NCI-H345 treated with DMSO at 0.1 percent for 48 hours (cell line): ENCODE results near the gene KRTAP10-1.
"Not testable (repeated sequence)": the region's sequence is repeated elsewhere in the genome, so short reads cannot be mapped to it uniquely, and the experiment has no call there.

Source experiments
- DNase-seq: peaks from one replicate; lab custom pipeline; 2025; ENCODE audit not compliant: unreplicated experiment; lab: John Stamatoyannopoulos, UW

The KRTAP10-1 gene

DNA sequence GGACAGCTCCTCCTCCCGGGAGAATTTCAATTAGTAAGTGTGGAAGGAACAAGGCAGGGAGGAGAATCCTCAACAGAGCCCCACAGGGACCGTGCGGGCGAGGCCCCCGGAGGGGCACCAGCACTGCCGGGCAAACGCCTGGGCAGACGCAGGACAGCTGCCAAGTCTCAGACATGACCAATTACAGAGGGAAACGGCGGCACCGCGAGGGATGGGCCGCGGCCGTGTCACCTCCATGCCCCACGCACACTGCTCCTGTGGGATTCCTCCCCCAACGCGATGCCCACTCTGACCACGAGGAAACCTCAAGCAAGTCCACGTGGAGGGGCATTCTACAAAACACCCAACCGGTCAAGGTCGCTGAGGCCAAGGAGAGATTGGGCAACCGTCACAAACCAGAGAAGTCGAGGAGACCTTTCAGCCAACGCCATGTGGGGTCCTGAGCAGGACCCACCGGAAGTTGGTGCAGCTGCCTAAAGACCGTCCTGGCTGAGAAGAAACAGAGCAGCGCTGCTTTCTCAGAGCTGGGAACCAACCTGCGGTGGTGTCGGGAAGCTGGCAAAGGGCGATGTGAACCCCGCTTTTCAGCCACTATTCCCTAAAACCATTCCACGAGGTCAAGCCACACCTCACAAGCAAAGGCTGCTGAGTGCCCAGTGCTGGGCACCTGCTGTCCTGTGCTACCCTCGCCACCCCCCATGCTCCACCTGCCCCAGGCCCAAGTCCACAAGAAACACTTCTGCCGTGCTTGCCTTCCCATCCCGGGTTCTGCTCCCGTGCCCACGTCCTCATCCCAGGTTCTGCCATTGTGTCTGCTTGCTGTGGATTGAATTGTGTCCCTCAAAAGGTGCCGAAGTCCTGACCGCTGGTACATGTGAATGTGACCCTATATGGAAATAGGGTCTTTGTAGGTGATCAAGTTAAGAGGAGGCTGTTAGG, 32.1 kb upstream of the KRTAP10-1 start:
- DNase-seq = no peak

DNA sequence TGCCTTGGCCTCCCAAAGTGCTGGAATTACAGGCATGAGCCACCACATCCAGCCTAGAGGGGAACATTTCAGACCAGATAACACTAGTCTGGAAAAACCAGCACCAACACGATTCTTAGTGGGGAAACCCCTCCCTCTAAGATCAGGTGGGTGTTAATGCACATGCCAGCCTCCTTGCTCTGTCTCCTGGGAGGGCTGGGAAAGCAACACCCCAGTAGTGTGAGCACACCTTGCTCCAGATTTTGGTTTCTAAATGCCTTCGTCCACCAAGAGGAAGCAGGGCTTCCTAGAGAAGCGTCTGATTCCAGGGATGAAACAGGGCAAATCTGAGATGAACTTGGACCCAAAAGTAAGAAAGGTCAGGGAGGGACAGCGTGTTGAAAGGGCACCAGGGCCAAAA, 31.3 kb upstream of the KRTAP10-1 start:
- no peak for DNase-seq

DNA sequence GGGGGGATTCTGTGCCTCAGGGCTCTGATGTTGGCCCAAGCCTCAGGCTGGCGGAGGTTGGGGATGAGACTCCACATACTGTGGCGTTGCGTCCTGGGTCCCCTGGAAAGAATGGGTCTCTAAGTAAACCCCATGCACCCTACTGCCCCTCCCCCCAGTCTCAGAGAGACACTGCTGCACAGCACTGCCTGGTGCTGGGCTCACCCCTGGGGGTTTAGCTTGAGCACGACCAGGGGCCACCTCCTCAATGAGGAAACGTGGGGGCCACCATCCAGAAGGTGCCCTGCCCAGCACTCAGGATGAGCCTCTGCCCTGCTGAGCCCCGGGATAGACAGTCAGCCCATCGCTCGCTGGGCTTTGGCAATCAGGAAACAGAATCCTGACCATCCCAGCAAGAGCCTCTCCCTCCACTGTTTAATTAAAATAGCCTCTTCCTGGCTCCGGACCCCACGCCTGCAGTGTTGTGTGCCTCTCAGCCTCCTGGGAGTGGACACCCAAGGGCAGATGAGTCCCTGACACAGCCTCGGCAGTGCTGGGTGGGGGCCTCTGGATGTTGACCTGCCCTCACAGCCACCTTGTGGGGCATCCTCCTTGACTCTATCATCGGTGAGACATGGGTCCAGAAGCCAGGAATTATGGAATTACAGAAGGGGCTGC, 30.0 kb upstream of the KRTAP10-1 start:
- DNase-seq = no peak

DNA sequence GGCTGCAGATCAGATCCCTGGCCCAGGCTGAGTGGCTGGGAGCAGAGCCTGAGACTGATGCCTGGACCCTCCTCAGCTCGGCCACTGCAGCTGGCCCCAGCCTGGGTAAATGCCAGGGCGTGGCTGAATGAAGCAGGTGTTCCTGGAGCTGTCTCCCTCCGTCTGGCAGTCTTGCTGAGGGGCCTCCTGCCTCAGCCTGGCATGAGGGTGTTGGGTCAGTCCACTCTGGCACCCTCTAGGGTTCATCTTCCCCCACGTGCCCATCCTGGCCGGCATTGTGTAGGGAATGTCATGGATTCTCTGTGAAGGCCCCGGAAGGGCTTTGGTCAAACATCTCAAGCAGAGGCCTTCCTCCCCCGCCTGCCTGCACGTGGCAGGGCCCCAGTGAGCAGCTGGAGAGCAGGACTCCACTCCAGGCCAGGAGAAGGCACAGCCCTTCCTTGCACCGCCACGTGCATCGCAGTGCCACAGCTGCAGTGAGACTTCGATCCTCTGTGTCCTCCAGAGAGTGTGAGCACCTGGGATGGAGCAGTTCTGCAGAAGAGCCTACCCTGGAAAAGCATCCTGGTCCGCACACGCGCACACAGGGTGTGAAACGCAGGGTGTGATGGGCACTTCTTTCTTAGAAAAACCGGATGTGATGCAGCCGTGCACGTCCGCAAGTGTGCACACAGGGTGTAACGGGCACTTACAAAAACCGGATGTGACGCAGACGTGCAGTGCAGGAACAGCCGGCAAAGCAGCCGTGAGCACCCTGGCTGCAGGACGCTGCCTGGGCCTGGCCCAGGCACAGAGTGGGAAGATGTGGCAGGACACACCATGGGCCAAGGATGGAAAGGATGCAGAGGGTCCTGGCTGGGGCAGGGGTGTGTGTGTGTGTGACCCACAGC, 28.9 kb upstream of the KRTAP10-1 start:
- DNase-seq = no peak

DNA sequence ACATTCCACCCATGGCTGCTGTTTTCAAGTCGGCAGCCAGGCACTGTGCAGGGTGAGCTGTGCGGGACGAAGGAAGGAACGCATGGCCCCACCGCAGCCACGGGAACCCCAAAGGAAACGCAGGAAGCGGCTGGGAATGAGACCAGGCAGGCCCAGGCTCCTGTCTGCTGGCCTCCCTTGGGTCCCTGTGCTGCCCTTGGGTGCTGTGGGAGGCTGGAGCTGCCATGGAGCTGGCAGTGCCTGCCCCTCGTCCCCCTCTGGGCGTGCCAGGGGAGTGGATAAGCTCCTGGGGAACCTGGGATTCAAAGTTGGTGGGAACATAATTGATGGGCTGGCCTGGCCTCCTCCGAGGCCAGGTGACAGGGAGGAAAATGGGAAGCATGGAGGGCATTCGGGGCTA, 28.3 kb upstream of the KRTAP10-1 start:
- no peak for DNase-seq

DNA sequence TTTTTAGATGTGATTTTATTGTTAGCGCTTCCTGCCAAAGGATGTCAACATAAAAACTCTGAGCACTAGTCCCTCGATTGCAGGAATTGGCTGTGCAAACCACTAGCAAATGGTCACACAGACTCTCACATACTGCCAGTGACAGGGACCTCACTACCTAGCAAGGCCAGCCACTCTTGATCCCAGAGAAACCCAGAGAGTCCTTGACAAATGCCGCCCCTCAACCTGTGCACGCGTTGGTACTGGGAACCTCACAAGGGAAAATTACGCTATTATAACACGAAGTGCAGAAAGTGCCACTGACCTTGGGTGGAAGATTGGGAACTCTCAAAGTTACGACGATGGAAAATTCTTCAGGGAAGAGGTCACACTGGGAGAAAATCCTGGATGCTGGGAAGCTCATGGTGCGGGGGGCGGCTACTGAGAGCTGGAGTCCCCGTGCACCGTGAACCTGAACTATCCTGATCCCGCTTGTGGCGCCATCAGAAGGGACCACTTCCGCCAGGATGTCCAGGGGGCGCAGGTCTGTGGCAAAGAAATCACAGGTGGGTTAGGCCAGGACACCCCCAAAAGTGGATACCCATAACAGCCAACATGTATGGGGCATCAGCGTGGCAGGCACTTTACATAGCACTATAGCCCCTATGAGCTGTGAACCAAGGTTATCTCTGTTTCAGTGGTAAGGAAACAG, 27.6 kb upstream of the KRTAP10-1 start:
- DNase-seq = no peak

DNA sequence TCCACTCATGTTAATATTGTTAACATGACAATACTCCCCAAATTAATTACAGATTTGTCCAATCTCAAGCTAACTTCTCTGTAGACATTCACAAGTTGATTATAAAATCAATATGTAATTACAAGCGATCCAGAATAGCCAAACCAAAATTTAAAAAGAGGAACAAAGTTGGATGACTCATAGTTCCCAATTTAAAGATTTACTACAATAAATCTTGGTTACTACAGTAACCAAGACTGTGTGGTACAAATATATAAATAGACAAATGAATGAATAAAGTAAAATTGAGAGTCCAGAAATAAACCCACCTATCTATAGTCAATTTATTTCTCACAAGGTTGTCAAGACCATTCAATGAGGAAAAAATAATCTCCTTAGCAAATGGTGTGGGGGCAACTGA, 26.4 kb upstream of the KRTAP10-1 start:
- DNase-seq = no peak

DNA sequence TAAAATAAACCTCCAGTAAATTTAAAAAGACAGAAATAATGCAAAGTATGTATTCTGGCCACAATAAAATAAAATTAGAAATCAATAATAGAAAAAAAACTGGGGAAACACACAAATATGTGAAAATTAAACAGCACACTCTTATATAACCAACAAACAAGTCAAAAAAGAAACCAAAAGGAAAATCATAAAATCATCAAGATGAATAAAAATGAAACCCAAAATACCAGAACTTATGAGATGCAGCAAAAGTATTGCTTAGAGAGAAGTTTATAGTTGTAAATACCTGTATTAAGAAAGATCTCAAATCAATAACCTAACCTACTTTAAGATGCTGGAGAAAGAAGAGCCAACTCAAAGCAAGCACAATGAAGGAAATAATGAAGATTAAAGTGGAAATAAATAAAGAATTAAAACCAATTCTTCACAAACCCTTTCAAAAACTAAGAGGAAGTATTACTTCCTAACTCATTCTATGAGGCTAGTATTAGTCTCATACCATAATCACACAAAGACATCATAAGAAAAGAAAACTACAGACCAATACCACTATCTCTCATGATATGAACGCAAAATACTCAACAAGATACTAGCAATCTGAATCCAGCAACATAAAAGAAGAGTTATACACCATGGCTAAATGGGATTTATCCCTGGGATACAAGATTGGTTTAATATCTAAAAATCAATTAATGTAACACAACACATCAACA, 25.0 kb upstream of the KRTAP10-1 start:
- DNase-seq = no peak

DNA sequence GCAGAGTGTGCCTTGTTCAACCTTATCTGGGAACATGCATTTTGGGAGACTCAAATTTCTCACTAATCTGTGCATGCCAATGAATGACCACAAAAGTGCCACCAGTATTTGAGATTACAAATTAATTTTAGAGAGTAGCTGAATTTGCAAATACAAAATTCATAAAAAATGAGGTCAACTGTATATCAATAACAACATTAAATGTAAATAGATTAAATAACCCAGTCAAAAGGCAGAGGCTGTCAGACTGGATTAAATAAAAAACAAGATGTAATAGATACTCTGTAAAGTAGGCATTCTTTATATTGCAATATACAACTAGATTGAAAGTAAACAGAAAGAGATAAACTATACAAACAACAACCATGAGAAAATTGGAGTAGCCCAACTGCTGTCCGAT, 24.1 kb upstream of the KRTAP10-1 start:
- no peak for DNase-seq

DNA sequence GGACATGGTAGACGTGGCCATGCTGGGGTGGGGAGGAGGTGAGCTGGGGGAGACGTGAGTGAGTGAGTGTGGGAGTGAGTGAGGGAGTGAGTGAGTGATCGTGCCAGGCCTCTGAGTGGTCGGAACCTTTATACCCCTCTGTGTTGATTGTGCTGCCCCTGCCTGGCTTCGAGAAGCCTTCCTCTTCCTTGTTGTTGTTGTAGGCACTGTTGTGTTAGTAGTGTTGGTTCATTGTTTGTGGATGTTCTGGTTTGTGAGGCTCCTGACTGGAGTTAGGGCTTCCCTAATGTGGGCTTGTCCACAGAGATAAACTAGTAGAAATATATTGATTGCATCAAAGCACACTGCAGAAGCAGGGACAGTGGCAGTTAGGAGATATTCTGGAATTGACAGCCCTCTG, 18.7 kb upstream of the KRTAP10-1 start, which contains the start of gene KRTAP10-3:
KRTAP10-3 (minus strand) TSS at position 101 of the 400 bp plus-strand sequence; CDS start at position 21, 80 bp downstream.
- no peak for DNase-seq

DNA sequence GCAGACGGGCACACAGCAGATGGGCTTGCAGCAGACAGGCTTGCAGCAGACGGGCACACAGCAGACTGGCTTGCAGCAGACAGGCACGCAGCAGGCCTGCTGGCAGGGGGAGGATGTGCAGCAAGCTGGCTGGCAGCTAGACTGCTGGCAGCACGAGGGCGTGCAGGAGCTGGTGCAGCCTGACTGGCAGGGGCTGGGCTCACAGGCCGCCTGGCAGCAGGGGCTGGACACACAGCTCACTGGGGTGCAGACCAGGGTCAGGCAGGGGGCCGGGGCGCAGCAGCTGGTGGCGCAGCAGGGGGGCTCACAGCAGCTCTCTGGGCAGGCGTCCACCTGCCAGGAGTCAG, 18.3 kb upstream of the KRTAP10-1 start:
- DNase-seq = not testable (repeated sequence)

DNA sequence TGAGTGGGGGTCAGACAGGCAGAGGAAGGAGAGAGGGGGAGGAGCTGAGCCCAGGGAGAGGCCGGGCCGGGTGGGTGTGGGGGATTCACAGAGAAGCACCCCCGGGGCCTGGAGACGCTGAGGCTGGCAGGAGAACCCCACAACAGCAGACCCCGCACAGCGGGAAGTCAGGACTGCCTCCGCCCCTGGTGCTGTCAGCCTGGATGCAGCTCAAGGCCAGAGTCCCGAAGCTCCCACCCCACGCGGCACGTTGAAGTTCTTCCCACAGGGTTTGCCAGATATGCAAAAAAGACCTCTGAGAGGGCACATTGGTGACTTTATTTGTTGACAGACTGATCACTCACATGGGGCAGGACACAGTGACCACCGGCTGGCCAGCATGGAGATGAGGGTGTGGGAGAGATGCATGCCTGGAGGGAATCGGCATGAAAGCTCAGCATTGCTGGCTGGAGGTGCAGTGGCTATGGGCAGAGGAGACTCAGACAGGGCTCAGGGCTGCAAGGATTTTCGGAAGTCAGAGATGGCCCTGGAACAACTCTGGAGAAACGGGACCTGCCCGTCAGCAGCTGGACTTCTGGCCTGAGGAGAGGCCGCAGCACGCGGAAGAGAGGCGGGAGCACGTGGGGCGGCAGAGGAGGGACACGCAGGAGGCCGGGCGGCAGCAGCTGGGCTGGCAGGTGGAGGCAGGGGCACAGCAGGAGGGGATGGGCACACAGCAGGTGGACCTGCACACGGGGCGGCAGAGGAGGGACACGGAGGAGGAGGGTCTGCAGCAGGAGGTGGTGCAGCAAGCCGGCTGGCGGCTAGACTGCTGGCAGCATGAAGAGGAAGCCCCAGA, 17.7 kb upstream of the KRTAP10-1 start:
- DNase-seq = no peak

DNA sequence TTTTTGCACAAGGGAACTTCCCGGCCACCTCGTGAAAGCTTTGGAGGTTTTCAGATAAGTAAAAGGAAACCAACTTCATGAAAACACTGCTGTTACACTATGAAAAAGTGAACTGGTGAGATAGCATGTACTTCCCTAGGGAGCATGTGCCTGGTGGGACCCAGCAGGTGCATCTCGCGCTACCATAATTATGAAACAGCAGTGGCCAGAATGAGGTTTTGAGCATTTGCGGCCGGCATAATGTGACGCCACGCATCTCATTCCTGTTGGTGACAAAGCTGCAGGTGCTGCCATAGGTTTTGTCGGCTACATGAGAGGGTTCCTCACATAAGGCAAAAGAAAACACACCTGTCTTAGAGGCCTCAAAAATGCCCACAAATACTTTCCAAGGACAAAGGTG, 16.9 kb upstream of the KRTAP10-1 start:
- peak; percentile 77 for DNase-seq

DNA sequence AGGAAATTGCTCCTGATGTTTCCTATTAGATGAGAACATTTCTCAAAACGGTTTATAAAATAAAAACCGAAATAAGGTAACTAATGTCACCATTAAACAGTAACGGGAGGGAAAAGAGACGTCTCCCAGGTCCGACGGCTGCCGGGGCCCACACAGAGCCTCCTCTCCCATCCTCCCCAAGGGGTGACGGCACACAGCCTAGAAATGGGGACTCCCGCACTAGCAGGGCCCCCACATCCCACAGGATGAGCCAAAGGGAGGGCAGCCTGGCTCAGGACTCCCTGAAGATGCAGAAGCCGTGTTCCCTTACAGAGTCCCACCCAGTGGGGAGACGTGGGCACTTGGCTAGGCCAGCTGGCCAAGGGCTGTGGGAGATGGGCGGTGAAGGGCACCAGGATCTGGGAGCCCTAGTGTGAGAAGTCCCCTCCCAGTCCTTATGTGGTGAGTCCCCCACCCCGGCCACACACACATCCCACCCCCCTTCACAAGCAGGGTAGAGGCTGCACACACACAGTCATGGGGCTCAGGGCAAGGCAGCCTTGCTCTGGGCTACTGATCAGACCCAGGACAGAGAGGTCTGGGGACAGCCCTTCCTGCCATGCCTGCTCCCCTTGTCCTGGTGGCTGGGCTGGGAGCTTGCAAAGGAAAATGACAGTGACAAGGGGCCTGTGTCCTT, 15.3 kb upstream of the KRTAP10-1 start:
- DNase-seq = no peak

DNA sequence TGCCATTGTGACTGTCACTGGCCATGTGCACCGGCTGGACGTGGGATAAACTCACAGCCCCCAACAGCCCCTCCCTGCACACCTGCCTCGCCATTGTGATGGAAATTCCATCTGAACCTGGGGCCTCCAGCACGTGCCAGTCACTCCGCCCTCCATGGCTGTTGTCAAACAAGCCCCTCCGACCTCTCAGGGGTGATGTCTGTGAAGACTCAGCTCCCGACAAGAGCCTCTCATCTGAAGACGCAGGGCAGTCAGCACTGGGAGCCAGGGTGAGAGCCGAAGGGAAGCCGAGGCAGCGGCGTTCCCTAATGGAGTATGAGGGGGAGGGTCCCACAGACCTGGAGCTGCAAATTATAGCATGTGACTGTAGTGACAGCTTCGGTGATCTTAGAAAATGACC, 12.7 kb upstream of the KRTAP10-1 start:
- DNase-seq = no peak

DNA sequence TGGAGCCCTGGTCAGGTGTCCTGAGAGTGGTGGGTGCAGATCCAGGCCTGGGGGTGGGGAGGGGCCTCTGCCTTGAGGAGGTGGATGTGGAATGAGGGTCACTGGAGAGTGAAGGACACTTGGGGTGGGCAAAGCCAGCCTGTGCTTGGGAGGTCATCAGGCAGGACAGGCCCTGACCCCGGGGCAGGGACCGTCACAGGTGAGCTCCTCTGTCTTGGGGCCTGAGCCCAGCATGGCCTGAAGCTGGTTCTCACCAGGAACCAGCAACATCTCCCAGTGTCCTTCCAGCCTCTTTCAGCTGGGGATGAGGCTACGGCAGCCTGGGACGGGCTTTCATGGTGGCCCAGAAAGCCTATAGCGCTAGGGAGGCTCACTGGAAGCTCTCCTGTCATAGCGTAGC, 12.1 kb upstream of the KRTAP10-1 start:
- no peak for DNase-seq

DNA sequence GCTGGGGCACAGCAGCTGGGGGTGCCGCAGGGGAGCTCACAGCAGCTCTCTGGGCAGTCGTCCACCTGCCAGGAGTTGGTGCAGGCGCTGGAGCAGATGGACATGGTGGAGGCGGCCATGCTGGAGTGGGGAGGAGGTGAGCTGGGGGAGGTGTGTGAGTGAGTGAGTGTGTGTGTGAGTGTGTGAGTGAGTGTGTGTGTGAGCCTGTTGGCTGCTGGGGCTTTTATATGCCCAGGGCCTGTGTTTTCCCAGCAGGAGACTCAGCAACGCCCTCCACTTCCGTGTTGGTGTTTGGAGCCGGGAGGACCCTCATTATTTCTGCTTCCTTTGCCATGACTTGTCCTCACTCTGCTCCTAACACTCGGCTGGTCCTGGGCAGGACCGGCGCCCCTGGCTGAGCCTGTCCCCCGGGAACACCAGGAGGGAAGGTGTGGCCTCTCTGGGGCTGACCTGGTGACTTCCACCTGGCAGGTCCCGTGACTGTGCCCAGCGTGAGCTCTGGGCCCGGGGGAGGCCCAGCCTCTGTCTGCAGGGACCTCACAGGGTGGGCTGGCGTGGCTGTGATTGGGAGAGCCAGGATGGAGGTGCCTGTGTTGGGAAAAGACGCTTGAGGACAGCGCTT, 11.5 kb upstream of the KRTAP10-1 start, which contains the start of gene KRTAP10-2:
KRTAP10-2 (minus strand) TSS at position 166 of the 622 bp plus-strand sequence; CDS start at position 119, 47 bp downstream.
- DNase-seq = peak; percentile 30

DNA sequence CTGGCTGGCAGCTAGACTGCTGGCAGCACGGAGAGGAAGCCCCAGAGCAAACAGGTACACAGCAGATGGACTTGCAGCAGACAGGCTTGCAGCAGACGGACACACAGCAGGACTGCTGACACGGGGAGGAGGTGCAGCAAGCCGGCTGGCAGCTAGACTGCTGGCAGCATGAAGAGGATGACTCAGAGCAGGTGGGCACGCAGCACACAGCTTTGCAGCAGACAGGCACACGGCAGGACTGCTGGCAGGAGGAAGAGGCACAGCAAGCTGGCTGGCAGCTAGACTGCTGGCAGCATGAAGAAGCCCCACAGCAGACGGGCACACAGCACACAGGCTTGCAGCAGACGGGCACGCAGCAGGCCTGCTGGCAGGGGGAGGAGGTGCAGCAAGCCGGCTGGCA, 10.8 kb upstream of the KRTAP10-1 start:
- DNase-seq = no peak
